Superior temporal gyrus (tissue), 1 donor: Measurements from ENCODE around the gene ANAPC2.
A peak's percentile ranks its signal among the peaks of the same experiment; 100 is the strongest.

Experiments used
- DNase-seq: peaks from one replicate; pipeline ENCODE4 v3.0.0-alpha.2; 2016; ENCODE audit errors: extremely low spot score

Gene ANAPC2

DNA sequence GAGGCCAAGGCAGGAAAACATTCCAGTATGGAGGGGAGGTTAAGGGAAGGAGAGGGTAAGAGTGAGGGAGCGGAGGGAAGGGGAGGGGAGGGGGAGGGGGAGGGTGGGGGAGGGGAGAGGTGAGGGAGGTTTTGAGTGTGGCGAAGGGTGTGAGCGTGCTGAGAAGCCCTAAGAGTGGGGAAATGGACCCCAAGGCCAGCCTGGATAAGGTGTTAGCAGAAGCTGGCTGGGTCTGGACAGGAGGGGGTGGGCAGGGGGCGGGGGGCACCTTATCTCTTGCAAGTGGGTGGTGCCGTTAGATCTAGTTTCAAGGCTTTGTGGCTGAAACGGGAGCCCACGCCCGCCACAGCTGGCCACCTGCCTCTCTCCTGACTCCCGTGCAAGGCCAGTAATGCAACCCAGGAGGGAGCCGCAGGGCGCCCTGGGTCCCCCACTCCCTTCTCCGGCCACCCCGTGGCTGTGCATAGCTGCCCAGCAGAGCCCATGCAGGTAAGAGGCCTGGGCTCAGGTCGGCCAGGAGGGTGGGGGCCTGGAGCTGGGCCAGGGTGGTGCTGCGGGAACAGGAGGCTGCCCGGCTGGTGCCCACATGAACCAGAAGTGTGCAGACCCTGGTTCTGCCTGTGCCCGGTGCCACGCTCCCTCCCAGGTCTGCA, 39.6 kb upstream of the ANAPC2 start:
- no peak for DNase-seq

DNA sequence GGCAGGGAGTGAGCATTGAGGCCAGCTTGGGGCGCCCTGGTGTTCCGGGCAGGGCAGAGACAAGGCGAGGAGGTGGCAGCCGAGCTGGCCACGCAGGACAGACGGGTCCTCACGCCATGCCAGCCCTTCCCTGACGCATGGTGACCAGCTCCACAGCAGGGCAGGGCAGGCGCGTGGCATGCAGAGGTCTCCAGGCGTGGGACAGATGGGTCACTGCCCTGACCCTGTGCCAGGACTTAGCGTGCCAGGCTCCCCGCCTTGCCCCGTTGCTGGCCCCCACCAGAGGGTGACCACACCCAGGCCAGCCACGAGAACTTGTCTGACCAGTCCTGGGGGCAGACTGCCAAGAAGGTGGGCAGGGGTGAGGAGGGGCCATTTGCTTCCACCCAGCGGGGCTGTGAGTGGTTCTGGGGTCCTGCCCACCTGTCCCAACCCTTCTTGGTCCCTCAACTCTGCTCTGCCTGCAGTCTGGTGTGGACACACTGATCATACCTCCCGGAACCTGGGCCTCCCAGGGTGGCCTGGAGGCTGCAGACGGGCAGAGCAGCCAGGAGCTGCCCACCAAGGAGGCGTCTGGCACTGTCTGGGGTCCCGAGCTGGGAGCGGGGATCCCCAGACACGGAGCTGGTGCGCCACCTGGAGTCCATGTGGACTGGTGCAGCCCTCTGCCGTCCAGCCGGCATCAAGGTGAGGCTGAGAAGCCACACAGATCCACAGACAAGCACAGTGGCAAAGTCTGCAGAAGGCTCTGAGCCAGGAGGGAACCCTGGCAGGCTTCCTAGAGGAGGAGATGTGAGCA, 38.9 kb upstream of the ANAPC2 start, which contains the start of gene RNF224:
Gene RNF224, plus strand, starts transcription at position 449 of the 799 bp plus-strand sequence. CDS start 834 bp downstream, outside the sequence.
- DNase-seq: peak; percentile 72

DNA sequence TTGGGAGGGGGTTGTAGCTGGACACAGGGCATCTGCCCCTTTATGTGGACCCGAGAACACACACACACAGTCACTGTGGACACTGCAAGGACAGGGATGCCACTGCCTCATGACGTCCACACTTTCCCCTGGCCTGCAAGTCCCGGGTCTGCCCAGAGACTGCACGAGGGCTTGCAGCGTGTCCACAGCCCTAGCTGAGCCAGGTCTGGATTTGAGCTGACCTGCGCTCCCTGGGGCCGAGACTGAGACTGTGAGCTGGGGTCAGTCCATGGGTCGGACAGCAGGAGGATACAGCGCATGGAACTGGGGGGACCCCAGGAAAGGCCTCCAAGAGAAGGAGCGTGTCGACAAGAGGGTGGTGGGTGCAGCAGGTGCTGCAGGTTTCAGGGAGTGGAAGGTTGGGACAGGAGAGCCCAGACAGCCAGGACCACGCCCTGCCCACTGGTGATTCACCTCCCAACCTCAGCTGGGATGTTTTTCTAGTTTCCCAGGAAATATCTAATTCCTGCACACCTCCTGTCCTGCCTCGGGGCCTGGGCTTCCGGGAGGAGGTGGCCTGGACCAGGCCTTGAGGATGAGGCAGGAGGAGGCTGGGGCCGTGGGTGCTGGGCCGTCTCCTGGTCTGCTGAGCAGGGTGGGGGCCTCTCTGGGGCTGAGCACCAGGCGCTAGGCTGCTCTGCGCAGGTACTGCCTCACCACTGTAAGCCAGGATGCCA, 38.1 kb upstream of the ANAPC2 start:
- no peak for DNase-seq

DNA sequence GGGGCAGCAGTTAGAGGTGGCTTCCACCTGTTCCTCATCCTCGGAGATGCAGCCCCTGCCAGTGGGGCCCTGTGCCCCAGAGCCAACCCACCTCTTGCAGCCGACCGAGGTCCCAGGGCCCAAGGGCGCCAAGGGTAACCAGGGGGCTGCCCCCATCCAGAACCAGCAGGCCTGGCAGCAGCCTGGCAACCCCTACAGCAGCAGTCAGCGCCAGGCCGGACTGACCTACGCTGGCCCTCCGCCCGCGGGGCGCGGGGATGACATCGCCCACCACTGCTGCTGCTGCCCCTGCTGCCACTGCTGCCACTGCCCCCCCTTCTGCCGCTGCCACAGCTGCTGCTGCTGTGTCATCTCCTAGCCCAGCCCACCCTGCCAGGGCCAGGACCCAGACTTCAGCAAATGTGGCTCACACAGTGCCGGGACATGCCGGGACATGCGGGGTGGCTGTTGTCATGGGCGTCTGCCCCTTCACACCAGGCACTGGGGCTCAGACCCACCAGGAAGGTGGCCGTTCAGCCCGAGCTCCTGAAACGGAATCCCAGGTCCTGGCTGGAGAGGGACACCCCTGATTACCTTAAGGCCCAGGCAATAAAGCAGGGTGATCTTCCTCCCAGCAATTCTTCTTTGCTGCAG, 37.5 kb upstream of the ANAPC2 start:
- DNase-seq: no peak

DNA sequence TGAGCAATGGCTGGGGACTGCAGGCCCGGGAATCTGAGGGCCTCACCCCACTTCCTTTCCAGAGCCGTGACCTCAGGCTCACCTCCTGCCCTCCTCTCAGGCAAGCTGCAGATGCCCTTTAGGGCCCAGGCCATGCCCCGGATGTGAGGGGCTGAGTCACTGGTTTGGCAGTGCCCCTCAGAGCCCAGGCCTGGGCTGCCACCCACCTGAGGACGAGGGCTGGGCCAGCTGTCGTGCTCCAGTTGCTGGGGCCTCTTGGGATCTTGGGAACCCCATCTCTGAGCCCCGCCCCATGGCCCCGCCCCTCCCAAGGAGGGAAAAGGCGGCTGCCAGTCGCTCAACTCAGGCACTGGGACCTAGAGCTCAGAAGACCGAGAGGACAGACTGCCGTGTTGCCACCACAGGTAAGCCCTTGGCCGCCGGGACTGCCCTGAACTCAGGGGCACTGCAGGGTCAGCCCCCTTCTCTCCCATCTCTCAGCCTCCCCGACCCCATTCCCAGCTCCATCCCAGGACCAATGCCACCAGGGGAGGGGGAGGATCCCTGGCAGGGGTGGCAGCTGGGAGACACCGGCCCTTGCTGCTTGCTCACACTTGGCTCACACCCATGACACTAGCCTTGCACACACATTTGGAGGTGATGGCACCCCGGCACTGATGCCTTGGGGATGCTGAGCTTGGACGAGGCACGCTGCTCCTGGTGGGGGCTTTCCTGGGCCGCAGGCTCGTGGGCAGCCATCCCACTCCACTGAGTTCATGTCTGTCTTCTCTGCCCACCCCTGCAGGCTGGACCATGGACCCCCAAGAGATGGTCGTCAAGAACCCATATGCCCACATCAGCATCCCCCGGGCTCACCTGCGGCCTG, 36.7 kb upstream of the ANAPC2 start, which contains the start of gene CYSRT1:
Gene CYSRT1, plus strand, starts transcription at position 345 of the 865 bp plus-strand sequence. Its CDS starts 448 bp downstream, at position 793.
- DNase-seq: no peak

DNA sequence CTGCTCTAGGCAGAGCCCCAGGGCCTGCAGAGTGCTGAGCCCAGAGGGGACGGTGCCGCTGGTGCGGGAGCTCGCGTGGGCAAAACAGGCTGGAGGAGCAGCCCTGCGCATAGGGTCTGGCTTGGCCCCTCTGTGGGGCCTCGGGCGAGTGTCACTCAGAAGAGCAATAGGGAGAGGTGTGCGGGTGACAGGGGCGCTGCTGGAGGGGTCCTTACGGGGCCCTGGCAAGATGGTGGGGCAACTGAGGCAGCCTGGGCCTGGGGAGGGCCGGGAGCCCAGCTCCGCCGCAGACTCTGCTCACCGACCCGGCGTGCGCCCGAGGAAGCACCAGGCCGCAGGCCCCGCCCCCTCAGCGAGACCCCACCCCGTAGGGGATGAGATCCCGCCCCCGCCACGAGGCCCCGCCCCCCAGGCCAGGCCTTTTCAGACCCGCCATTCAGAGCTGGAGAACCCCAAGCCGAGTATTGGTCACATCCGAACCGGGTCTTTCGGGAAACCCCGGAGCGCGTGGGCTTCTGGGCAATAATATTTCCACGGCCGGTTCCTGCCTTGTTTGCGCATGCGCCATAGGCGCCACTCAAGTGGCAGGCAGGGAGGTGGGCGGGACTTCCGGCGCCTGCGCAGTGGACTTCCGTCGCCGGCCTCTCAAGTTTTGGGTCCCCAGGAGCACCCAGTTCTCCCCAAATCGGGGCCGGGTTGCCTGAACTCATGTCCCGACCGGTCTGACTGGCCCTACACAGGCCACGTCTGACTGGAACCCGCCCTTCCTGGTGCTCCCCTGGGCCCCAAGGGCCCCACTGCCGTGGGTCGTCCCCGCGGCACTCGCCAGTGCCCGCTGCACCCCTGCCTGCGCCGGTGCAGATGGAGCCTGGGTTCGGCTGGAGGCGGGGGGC, 35.0 kb upstream of the ANAPC2 start:
- peak; percentile 98 for DNase-seq

DNA sequence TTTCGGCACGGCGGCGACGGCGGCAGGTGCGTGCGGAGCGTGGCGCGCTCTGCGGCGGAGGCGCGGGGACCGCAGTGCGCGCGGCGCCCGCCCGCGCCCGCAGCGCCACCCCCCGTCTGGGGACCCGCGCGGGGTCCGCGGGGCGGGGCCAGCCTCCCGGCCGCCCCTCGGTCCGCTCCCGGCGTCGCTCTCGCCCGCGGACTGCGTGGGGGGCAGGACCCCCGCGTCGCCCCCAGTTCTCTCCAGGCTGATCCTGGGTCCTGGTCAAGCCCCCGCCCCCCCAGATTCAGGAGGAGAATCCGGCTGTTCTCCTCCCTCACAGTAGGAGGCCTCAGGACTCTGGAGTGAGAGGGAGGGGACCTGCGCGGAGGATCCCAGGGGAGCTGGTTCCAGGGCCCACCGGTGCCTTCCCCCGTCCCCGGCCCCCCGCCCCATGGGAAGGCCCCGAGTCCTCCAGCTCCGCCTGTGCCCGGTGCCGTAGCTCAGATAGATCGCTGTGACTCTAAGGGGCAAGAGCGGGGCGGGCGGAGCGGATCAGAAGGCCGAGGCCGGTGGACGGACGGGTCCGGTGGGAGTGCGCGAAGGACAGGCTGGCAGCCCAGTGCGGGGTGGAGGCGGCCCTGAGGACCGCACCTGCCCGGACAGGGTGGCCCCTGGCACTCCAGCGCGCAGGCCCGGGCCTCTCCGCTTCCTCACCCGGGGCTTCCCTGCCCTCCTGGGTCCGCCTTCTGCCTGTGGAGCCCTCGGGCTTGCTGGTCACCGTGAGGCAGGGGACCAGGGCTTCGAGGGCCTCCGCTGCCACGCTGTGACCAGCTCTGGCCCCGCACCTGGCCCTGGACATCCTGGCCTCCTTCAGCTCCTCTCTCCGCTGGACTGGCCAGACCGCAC, 34.1 kb upstream of the ANAPC2 start, which contains the start of gene RNF208:
Gene RNF208, minus strand, starts transcription at position 51 of the 888 bp plus-strand sequence. CDS start 1,028 bp downstream, outside the sequence.
- no peak for DNase-seq

DNA sequence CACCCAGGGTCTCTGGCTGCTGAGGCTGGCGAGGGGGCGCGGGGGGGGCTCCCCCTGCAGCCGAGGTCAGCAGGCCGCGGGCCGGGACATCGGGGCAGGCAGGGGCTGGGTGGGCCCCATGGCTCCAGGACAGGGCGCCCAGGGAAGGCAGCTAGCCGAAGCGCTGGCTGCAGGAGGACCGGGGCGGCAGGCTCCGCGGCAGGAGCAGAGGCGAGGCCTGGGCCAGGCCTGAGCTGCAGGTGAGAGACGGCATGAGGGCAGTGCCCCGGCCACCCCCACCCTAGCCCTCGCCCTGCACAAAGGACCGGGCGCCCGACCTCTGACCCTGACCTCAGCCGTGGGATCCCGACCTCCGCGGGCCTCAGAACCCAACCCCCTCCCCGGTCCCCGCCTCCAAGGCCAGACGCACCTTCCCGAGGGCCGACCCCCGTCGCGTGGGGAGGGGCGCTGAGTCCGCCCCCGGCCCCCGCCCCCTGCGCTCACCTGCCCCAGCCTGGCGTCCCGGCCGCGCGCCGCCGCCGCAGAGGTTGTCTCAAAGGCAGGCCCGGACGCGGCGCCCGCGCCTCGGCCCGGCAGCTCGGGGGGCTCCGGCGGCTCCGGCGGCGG, 33.2 kb upstream of the ANAPC2 start:
- DNase-seq: no peak

DNA sequence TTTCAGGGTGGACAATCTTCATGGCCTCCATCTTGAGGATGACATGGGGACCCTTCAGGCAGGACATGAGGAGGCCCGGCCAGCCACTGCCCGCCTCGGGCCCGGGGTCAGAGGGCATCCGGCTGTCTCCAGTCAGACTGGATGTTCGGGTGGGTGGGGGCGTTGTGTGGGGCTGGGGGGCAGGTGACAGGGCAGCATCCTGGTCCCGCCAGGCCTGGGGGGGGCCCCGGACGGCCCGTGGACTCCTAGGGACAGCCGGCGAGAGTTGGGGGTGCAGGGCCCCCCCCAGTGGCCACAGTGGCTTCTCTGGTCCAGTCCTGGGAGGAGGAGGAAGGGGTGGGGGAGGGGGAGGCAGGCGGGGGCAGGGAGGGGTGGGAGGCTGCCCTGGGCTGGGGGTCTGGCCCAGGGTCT, 32.7 kb upstream of the ANAPC2 start:
- DNase-seq: no peak

DNA sequence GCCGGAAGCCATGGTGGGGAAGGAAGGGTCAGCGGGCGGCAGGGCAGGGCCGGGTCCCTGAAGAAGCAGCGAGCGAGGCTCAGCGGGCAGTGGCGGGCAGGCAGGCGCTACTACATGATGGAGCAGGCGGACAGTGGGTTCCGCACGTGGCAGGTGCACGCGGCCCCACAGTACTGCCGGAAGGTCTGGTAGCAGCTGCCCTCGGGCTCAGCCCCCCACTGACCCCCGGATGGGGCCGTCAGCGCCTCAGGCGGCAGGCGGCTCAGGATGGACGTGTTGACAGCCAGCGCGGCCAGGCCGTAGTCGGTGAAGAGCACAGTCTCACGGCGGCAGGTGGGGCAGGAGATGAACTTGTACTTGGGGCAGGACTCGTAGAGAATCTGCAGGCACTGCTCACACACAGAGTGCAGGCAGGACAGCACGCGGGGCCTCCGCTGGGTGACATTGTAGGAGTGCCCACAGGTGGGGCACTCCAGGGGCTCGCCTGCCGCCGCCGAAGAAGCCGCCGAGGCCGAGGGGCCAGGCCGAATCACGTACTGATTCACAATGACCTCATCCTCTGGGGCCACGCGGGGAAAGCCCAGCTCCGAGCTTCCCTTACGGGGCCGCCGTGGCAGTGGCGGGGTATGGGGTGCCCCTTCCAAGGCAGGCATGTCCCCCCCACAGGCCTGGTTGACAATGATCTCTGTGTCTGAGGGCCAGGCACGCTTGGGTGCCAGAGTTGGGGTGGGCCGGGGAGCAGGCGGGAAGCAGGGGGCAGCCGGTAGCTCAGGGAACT, 32.1 kb upstream of the ANAPC2 start:
- no peak for DNase-seq

DNA sequence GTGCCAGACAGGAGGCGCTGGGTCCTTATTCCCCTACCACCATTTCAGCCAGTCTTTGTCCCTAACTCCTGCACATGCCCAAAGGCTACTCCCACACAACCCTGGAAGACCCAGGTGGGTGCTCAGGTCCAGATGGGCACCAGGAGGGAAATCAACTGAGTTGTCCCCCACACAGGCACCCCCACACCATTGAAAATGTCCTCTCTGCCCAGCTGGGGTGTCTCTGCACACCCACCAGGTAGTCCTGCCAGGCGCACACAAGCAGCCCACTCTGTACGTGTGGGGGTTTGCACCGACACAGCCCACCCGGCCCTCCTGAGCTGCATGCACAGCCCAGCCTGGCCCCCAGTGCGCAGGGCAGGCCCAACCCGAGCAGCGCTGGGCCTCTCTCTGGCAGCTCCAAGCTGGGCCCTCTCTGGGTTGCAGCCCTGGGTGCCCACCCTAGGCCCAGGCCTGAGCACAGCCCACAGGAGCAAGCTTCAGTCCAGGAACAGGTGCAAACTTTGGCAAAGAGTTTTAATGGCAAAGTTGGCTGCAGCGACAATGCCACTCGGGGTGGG, 31.5 kb upstream of the ANAPC2 start:
- DNase-seq: no peak

DNA sequence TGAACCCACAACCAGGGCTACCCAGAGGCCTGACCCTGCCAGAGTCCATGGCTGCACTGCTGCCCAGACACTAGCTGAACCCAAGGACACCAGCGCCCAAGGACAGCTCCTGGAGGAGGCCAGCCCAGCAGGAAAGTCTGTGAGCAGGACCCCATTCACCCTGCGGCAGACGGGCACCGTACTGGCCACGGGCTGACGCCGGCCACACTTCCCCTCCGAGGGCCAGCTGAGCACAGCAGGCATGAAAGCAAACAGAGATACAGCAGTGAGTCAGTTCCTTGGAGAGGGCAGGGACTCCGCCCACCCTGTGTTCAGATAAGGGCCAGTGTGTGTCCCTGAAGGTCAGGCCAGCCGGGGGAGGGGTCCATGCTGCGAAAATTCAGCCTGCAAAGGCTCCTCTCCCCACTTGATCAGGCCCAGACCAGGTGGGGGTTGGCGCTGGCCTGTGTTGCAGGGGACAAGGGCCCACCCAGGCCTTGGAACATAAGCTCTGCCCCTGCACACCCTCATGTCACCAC, 30.5 kb upstream of the ANAPC2 start:
- DNase-seq: no peak

DNA sequence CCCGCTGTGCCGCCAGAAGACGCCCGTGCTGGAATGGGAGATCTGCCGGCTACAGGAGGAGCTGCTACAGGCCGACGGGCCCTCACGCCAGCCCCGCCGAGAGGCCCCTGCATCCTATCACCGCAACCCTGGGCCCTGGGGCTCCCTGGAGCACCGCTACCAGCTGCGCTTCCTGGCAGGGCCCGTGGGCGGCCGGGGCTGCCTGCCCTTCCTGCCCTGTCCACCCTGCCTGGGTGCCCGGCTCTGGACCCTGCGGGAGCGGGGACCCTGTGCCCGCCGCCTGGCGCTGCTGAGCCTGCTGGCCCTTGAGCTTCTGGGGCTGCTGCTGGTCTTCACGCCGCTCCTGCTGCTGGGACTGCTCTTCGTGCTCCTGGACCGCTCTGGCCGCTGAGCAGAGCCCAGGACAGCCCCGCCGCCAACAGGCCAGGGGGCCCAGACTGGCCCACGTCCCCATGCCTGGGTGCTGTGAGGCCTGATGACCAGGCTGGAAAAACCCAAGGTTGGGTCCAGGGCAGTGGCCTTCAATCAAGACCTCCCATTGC, 29.9 kb upstream of the ANAPC2 start:
- no peak for DNase-seq

DNA sequence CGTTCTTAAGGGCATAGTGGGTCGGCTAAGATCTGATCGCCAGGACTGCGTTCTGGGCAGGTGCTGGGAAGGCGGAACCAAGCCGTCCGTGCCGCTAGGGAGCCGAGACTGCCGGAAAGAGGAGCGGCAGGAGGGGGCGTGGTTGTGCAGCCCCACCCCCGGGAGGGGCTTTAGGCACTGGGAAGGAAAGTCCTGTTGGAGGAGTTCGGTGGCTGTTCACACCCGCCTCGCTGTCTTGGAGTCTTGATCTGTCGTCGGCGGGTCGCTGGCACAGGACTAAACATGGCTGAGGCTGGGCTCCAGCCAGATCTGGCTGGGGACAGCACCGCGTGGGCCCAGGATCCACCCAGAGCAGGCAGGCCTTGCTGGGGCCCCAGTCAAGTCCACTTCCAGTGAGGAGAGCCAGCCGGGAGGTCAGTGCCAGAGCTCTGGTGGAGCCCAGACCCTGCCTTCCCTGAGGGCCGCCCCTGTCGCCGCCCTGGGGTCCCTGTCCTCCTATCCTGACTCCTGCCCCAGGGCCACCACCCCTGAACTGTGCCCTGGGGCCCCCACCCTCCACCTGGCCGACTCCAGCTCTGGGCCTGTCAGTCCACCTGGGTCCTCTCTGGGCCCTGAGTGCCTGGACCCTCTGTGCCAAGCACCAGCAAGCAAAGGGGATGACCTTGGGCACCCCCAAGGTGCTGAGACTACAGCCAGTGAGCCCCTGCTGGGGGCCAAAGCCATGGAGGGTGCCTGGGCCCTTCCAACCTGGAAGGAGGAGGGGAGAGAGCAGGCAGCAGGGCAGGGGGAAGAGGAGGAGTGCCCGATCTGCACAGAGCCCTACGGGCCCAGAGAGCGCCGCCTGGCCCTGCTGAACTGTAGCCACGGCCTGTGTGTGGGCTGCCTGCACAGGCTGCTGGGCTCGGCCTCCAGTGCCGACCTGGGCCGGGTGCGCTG, 29.2 kb upstream of the ANAPC2 start:
- no peak for DNase-seq

DNA sequence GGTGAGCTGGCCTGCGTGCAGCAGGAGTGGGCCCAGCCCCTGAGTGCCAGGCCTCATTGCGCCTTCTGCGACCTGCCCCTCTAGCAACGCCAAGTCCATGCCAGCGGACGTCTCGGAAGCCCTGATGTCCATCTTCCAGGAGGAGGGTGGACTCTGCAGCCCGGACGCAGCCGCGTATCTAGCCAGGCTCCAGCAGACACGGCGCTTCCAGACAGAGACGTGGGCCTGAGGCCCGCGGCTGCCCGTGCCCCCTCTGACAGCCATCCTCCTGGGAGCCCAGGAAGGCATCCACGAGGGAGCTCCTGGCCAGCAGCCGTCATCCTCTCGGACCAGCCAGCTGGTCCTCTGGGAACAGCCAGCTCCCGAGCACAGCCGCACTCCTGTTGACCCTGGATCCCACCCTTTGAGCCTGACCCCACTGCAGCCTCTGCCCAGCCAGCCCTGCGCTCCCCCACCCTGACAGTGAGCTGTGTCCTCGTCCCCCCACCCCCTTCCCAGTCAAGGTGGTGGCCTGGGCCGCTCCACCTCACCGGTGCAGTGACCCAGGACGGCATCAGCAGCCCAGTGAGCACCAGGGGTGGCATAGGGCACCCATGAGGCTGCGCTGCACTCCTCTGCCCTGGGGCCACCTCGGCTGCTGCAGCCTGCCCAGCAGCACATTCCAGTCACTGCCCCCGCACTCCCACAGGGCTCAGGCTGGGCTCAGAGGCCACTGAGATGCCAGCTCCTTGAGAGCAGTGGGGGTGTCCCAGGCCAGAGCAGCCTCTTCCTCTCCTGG, 28.0 kb upstream of the ANAPC2 start:
- DNase-seq: no peak
